A673 (cell line): ENCODE results near the gene FASTKD2. TPM values are rescaled to one million over a fixed set of nuclear protein-coding genes. Genes with fewer than 3 reads are reported as not detected.

Source experiments
- BruUV-seq: library from RNA; stranded (reverse); fragments of 400-500 nt; replicated peaks from 2 replicates; lab custom pipeline; 2021; lab: Mats Ljungman, UMichigan
- CTCF ChIA-PET: fragments of 300-600 bp; sonication (Branson Sonifier 250); formaldehyde crosslinking; loops from one replicate; lab custom pipeline; 2022; ENCODE audit warnings: antibody characterized with exemption; lab: Charles Lee
- POLR2A ChIA-PET: fragments of 300-600 bp; sonication (Branson Sonifier 250); formaldehyde crosslinking; loops from one replicate; lab custom pipeline; 2022; ENCODE audit warnings: antibody characterized with exemption; ENCODE audit not compliant: low non-redundant PET; lab: Charles Lee
- DNase-seq: peaks from one replicate; pipeline ENCODE4 v3.0.0-alpha.2; 2015; ENCODE audit warnings: low spot score
- H3K27ac ChIP-seq: fragments of 200-600 bp; sonication (generic); 2 replicates; pipeline ENCODE4 v1.5.1; 2016; ENCODE audit warnings: mixed run types, low read depth, mild to moderate bottlenecking, mixed read lengths, antibody characterized with exemption, low read length; ENCODE audit not compliant: poor library complexity, severe bottlenecking
- H3K27me3 ChIP-seq: fragments of 200-600 bp; sonication (generic); replicated peaks from 2 replicates; pipeline ENCODE4 v1.6.1; 2017; ENCODE audit warnings: mixed run types, low read depth, mild to moderate bottlenecking, mixed read lengths, antibody characterized with exemption, low read length; ENCODE audit not compliant: insufficient read depth, poor library complexity
- H3K36me3 ChIP-seq: fragments of 200-600 bp; sonication (generic); 2 replicates; pipeline ENCODE4 v1.6.1; 2016; ENCODE audit warnings: mixed run types, mild to moderate bottlenecking, mixed read lengths, antibody characterized with exemption, low read length; ENCODE audit not compliant: insufficient read depth, poor library complexity, severe bottlenecking
- H3K4me1 ChIP-seq: fragments of 200-600 bp; sonication (generic); 2 replicates; pipeline ENCODE4 v1.6.1; 2017; ENCODE audit warnings: mixed run types, mild to moderate bottlenecking, mixed read lengths, antibody characterized with exemption, low read length; ENCODE audit not compliant: insufficient read depth, poor library complexity, severe bottlenecking
- H3K4me3 ChIP-seq: fragments of 200-600 bp; sonication (generic); 2 replicates; pipeline ENCODE4 v1.5.1; 2016; ENCODE audit warnings: low read depth, mixed run types, mild to moderate bottlenecking, mixed read lengths, low read length; ENCODE audit not compliant: poor library complexity, severe bottlenecking
- H3K9me3 ChIP-seq: fragments of 200-600 bp; sonication (generic); 2 replicates; pipeline ENCODE4 v1.6.1; 2016; ENCODE audit warnings: mixed run types, low read depth, mild to moderate bottlenecking, mixed read lengths, antibody characterized with exemption, low read length; ENCODE audit not compliant: poor library complexity, severe bottlenecking
- CTCF ChIP-seq: fragments of 300-800, 200-600 bp; sonication (generic); conservative IDR thresholded peaks from 2 replicates; pipeline ENCODE4 v1.5.1; 2017; ENCODE audit warnings: low read depth, mild to moderate bottlenecking, antibody characterized with exemption, low read length, moderate library complexity, mixed read lengths
- EZH2 ChIP-seq: fragments of 200-600 bp; sonication (generic); IDR thresholded peaks from 2 replicates; pipeline ENCODE4 v1.6.1; 2017; ENCODE audit warnings: borderline replicate concordance, low read depth, mild to moderate bottlenecking, mixed read lengths, antibody characterized with exemption, low read length; ENCODE audit not compliant: poor library complexity, severe bottlenecking
- intact Hi-C: fragments of 100-400 bp; cut with micrococcal nuclease; formaldehyde crosslinking; loops from one replicate; pipeline ENCODE4 v1.10.0; 2022; ENCODE audit not compliant: unreplicated experiment
- total RNA-seq: library from RNA; stranded (reverse); gene quantifications from 2 replicates; pipeline ENCODE4 v1.2.3, GENCODE V29; 2021

The FASTKD2 gene
- total RNA-seq, 1 experiment from 2014 or later = 35.4 TPM

GRCh38 chr2:206721256-206721920, 44.0 kb upstream of the FASTKD2 start:
- no TSS peak for BruUV-seq
- ChIA-PET POLR2A (no interaction called here), CTCF (no interaction called here)
- no peaks in the 10 kb centered on the region for H3K36me3 ChIP-seq
- no peaks in the 10 kb centered on the region for H3K27me3 ChIP-seq
- H3K4me1 ChIP-seq = no peaks in the 10 kb centered on the region
- H3K27ac ChIP-seq = no peak overlapping the region
- intact Hi-C loops = no loop called here
- no peak for DNase-seq
- no peaks in the 10 kb centered on the region for H3K9me3 ChIP-seq
- TF ChIP-seq CTCF = no peak
- TF ChIP-seq EZH2 = no peak
- H3K4me3 ChIP-seq = no peak overlapping the region

DNA sequence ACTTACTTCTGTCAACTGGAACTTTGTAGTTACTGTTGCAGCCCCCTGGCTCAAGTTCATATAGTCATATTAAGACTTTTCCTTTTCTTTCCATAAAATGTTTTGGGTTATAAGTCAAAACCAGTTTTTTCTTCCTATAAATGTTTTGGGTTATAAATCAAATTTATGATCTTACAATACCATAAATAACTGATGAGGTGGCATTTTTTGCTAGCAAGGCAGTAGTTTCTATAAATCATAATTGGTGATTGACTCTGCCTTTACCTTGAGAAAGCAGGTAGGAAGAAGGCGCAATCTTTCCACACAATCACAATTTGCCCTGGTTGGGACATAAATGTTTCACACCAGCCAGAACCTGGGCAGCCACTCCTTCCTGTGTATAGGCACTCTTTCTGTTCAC, 42.1 kb upstream of the FASTKD2 start:
- Histone ChIP-seq H3K4me3 (no peak overlapping the region), H3K4me1 (no peaks in the 10 kb centered on the region), H3K36me3 (no peaks in the 10 kb centered on the region), H3K27ac (no peak overlapping the region), H3K27me3 (no peaks in the 10 kb centered on the region), H3K9me3 (no peaks in the 10 kb centered on the region)
- DNase-seq = no peak
- CTCF ChIA-PET = no interaction called here
- BruUV-seq = no TSS peak
- TF ChIP-seq EZH2 (no peak), CTCF (no peak)
- POLR2A ChIA-PET = no interaction called here
- intact Hi-C loops = no loop called here

DNA sequence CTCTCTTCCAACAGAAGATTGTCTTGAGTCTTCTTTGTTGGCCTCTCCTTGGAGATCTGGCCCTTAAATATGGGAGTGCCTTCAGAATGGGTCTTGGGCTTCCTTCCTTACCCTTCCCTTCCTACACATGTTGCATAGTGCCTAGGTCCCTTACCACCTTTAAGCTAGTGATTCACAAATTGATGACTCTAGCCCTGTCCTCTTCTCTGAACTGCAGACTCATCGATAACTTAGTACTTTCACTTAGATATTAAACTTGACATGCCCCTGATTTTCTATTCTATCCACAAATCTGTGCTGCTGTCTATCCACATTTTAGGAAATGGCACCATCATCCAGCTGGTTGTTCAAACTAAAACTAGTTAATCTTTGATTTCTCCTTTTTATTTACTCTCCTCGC, 38.1 kb upstream of the FASTKD2 start:
- no peak overlapping the region for H3K4me3 ChIP-seq
- H3K27ac ChIP-seq = no peak overlapping the region
- ChIA-PET CTCF (no interaction called here), POLR2A (no interaction called here)
- no peaks in the 10 kb centered on the region for H3K4me1 ChIP-seq
- no peaks in the 10 kb centered on the region for H3K9me3 ChIP-seq
- intact Hi-C loops = no loop called here
- no TSS peak for BruUV-seq
- TF ChIP-seq CTCF (no peak), EZH2 (no peak)
- no peak for DNase-seq
- peaks cover 6% of the 10 kb centered on the region for H3K27me3 ChIP-seq
- H3K36me3 ChIP-seq = no peaks in the 10 kb centered on the region
